ENCODE measurements around the gene FOCAD.

- TF ChIP-seq CTCF (IDR thresholded peaks at IDR 0.05) (no peak), POLR2A (IDR thresholded peaks at IDR 0.05) (no peak)
These were observed 123.9 kb downstream of the FOCAD start for GRCh38 chr9:20808002-20808401.
